SK-N-SH treated with all-trans-retinoic acid at 6 μM for 48 hours (cell line): ENCODE measurements around the gene NUP214.

Source experiments
- BACH2 ChIP-seq: fragments of 250-450 bp; sonication (Bioruptor Pico); IDR thresholded peaks from 2 replicates; pipeline ENCODE4 v1.9.0; 2021; ENCODE audit warnings: mild to moderate bottlenecking, borderline replicate concordance
- ESRRG ChIP-seq: fragments of 250-450 bp; sonication (Bioruptor Pico); IDR thresholded peaks from 2 replicates; pipeline ENCODE4 v1.6.1; 2021; ENCODE audit warnings: mild to moderate bottlenecking
- OSR1 ChIP-seq: fragments of 250-450 bp; sonication (Bioruptor Pico); IDR thresholded peaks from 2 replicates; pipeline ENCODE4 v1.8.0; 2022; ENCODE audit warnings: moderate library complexity, mild to moderate bottlenecking, inconsistent platforms
- PATZ1 ChIP-seq: fragments of 250-450 bp; sonication (Bioruptor Pico); IDR thresholded peaks from 2 replicates; pipeline ENCODE4 v1.8.0; 2020; ENCODE audit warnings: mild to moderate bottlenecking, moderate library complexity, borderline replicate concordance
- RARB ChIP-seq: fragments of 250-450 bp; sonication (Bioruptor Pico); IDR thresholded peaks from 2 replicates; pipeline ENCODE4 v1.8.0; 2021; ENCODE audit warnings: mild to moderate bottlenecking, moderate library complexity
- ZFP3 ChIP-seq: fragments of 250-450 bp; sonication (Bioruptor Pico); IDR thresholded peaks from 2 replicates; pipeline ENCODE4 v1.5.0; 2020; ENCODE audit warnings: mild to moderate bottlenecking, moderate library complexity
- ZFP30 ChIP-seq: fragments of 450-650 bp; formaldehyde crosslinking; IDR thresholded peaks from 2 replicates; pipeline ENCODE4 v1.5.0; 2022; ENCODE audit warnings: mild to moderate bottlenecking, moderate library complexity
- ZNF8 ChIP-seq: fragments of 450-650 bp; formaldehyde crosslinking; IDR thresholded peaks from 2 replicates; pipeline ENCODE4 v1.5.0; 2020; ENCODE audit warnings: mild to moderate bottlenecking, moderate library complexity

- TF ChIP-seq ZFP3 (CRISPR knock-in tag) (no peak), OSR1 (CRISPR knock-in tag) (no peak), PATZ1 (CRISPR knock-in tag) (no peak), BACH2 (no peak), ZFP30 (CRISPR knock-in tag) (no peak), RARB (CRISPR knock-in tag) (no peak), ESRRG (CRISPR knock-in tag) (no peak), ZNF8 (CRISPR knock-in tag) (no peak)
Measured at GRCh38 chr9:131103024-131103423, 22.4 kb upstream of the NUP214 start.
